DOHH2 (cell line): ENCODE measurements around the gene TPTE.
"Not testable (repeated sequence)": the region's sequence is repeated elsewhere in the genome, so short reads cannot be mapped to it uniquely, and the experiment has no call there.

ENCODE experiments used
- EZH2phosphoT487 ChIP-seq: fragments of 200-600 bp; sonication (generic); IDR thresholded peaks from 2 replicates; pipeline ENCODE4 v1.6.1; 2017; ENCODE audit warnings: borderline replicate concordance, mild to moderate bottlenecking, antibody characterized with exemption, low read length, moderate library complexity, mixed read lengths
- TF ChIP-seq, protein P1 (sequence below): fragments of 200-600 bp; sonication (generic); IDR thresholded peaks from one replicate; pipeline ENCODE4 v1.5.1; 2014; ENCODE audit warnings: antibody characterized with exemption, mild to moderate bottlenecking, low read depth, low read length; ENCODE audit not compliant: poor library complexity, severe bottlenecking

DNA sequence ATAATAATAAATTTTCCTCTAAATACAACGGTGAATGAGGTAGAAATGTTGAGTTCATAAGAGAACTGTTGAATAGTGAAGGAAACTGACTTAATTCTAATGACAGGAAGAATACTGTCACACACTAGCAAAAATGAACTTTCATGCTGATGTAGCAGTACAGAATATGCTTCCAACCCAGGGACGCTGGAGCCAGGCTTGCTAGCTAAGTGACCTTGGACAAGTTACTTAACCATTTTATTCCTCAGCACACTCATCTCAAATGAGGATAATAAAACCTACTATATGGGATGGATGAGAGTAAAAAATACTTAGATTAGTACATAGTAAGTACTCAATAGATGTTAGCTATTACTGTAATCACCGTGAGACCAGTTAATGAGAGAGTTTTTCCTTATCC is 36.5 kb upstream of the TPTE start:
- TF ChIP-seq, protein P1, sequence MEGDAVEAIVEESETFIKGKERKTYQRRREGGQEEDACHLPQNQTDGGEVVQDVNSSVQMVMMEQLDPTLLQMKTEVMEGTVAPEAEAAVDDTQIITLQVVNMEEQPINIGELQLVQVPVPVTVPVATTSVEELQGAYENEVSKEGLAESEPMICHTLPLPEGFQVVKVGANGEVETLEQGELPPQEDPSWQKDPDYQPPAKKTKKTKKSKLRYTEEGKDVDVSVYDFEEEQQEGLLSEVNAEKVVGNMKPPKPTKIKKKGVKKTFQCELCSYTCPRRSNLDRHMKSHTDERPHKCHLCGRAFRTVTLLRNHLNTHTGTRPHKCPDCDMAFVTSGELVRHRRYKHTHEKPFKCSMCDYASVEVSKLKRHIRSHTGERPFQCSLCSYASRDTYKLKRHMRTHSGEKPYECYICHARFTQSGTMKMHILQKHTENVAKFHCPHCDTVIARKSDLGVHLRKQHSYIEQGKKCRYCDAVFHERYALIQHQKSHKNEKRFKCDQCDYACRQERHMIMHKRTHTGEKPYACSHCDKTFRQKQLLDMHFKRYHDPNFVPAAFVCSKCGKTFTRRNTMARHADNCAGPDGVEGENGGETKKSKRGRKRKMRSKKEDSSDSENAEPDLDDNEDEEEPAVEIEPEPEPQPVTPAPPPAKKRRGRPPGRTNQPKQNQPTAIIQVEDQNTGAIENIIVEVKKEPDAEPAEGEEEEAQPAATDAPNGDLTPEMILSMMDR, result not testable (repeated sequence)
- TF ChIP-seq EZH2phosphoT487, result not testable (repeated sequence)
